HepG2 (cell line): Measurements from ENCODE around the gene RPS8. TPM values are rescaled to one million over a fixed set of nuclear protein-coding genes. Genes with fewer than 3 reads are reported as not detected.

Experiments used
- ATAC-seq: fragments of 200-7000 bp; cut with Tn5 transposase; 3 replicates; pipeline ENCODE4 v1.9.1; 2020; ENCODE audit warnings: mild to moderate bottlenecking, moderate library complexity
- BruUV-seq: library from RNA; stranded (reverse); fragments of 400-500 nt; replicated peaks from 2 replicates; lab custom pipeline; 2021; lab: Mats Ljungman, UMichigan
- CTCF ChIA-PET: fragments of 300-600 bp; formaldehyde crosslinking; extraction: SDS; loops from one replicate; lab custom pipeline; 2021; ENCODE audit warnings: low total read pairs, inconsistent platforms, low intra/inter-chr PET ratio; lab: Yijun Ruan, JAX
- POLR2A ChIA-PET: fragments of 350-600 bp; sonication (Branson Sonifier 250); formaldehyde crosslinking; loops from one replicate; lab custom pipeline; 2020; ENCODE audit warnings: antibody characterized with exemption, inconsistent platforms; lab: Yijun Ruan, JAX
- DNase-seq: peaks from one replicate; pipeline ENCODE4 v3.0.0-alpha.2; 2015; ENCODE audit warnings: low spot score
- FAIRE-seq: peaks from 3 replicates; lab custom pipeline; 2011; peaks lifted over from hg19 to GRCh38; lab: Jason Lieb, UNC
- H2AFZ ChIP-seq: one replicate; pipeline ENCODE4 v1.6.1; 2011; ENCODE audit warnings: low read length, inconsistent platforms
- H3K27ac ChIP-seq: fragments of 300-600 bp; 3 replicates; pipeline ENCODE4 v1.8.0; 2011; ENCODE audit warnings: mixed run types, mild to moderate bottlenecking, mixed read lengths, low read length, inconsistent platforms; ENCODE audit not compliant: insufficient read depth; ENCODE audit errors: extremely low read length
- H3K27me3 ChIP-seq, 2 experiments: fragments of 200-600 bp in 1 of 2; 2 replicates in 1 of 2; 3 replicates in 1 of 2; pipeline versions ENCODE4 v1.6.0 to v1.8.0; 2011; ENCODE audit warnings: low read length in 2 of 2, mild to moderate bottlenecking in 2 of 2, moderate library complexity in 2 of 2, inconsistent platforms in 1 of 2; ENCODE audit not compliant: insufficient read depth in 2 of 2, control insufficient read depth in 1 of 2
- H3K36me3 ChIP-seq, 2 experiments: fragments of 200-600 bp in 1 of 2; replicated peaks in 1 of 2; 2 replicates in 1 of 2; 3 replicates in 1 of 2; pipeline versions ENCODE4 v1.5.1 to v1.8.0; 2011; ENCODE audit warnings: low read length in 2 of 2, inconsistent platforms in 1 of 2; ENCODE audit not compliant: insufficient read depth in 2 of 2, control insufficient read depth in 1 of 2
- H3K4me1 ChIP-seq: 2 replicates; pipeline ENCODE4 v1.5.1; 2012; ENCODE audit warnings: low read length, inconsistent platforms; ENCODE audit not compliant: insufficient read depth
- H3K4me2 ChIP-seq: 2 replicates; pipeline ENCODE4 v1.6.0; 2011; ENCODE audit warnings: low read depth, low read length, inconsistent platforms
- H3K4me3 ChIP-seq, 3 experiments: fragments of 200-600 bp in 1 of 3; sonication (generic), shearing (Covaris generic) in 1 of 3; replicated peaks in 1 of 3; 2 replicates each; pipeline ENCODE4 v1.5.1; 2011 to 2016; ENCODE audit warnings: low read length in 3 of 3, inconsistent platforms in 2 of 3, low read depth in 2 of 3, mild to moderate bottlenecking in 2 of 3, control low read depth in 1 of 3, mixed read lengths in 1 of 3; ENCODE audit not compliant: insufficient read depth in 1 of 3
- H3K79me2 ChIP-seq: one replicate; pipeline ENCODE4 v1.6.1; 2011; ENCODE audit warnings: low read length, inconsistent platforms; ENCODE audit not compliant: insufficient read depth
- H3K9ac ChIP-seq: 2 replicates; pipeline ENCODE4 v1.6.0; 2011; ENCODE audit warnings: mild to moderate bottlenecking, low read depth, low read length, inconsistent platforms; ENCODE audit not compliant: insufficient read depth
- H3K9me3 ChIP-seq: 2 replicates; pipeline ENCODE4 v1.5.1; 2012; ENCODE audit warnings: mild to moderate bottlenecking, low read length
- H4K20me1 ChIP-seq: 2 replicates; pipeline ENCODE4 v1.6.0; 2011; ENCODE audit warnings: inconsistent platforms, mild to moderate bottlenecking, low read length, moderate library complexity; ENCODE audit not compliant: insufficient read depth
- FOSL2 ChIP-seq: sonication (generic); formaldehyde crosslinking; IDR thresholded peaks from 2 replicates; pipeline ENCODE4 v1.4.0; 2020; ENCODE audit warnings: missing genetic modification reagents
- POLR2AphosphoS2 ChIP-seq: IDR thresholded peaks from 2 replicates; pipeline ENCODE4 v1.6.1; 2011; ENCODE audit warnings: low read depth, low read length, improper control_type of control experiment
- RFX3 ChIP-seq: IDR thresholded peaks from 2 replicates; pipeline ENCODE4 v1.6.1; 2016; ENCODE audit warnings: missing biosample characterization, missing genetic modification reagents
- RXRB ChIP-seq: IDR thresholded peaks from 2 replicates; pipeline ENCODE4 v1.6.1; 2016; ENCODE audit warnings: borderline replicate concordance, missing genetic modification reagents, missing compliant biosample characterization
- SRSF1 ChIP-seq: fragments of 200-400 bp; formaldehyde crosslinking; optimal IDR thresholded peaks from 2 replicates; pipeline ENCODE3; 2017; ENCODE audit warnings: mild to moderate bottlenecking, low read depth, low read length, moderate library complexity
- ZNF12 ChIP-seq: sonication (generic); formaldehyde crosslinking; IDR thresholded peaks from 2 replicates; pipeline ENCODE4 v1.5.0; 2020; ENCODE audit warnings: missing genetic modification reagents
- ZSCAN31 ChIP-seq: sonication (generic); formaldehyde crosslinking; IDR thresholded peaks from 2 replicates; pipeline ENCODE4 v1.5.0; 2020; ENCODE audit warnings: low read depth, mild to moderate bottlenecking, missing genetic modification reagents
- WGBS: methylation state at CpG from one replicate; pipeline ENCODE4 v1.1.6; 2017; ENCODE audit warnings: low lambda C conversion rate; 5-methylcytosine and 5-hydroxymethylcytosine counted together
- in situ Hi-C: cut with HindIII; loops from 2 replicates; pipeline ENCODE4 v1.10.0; 2017; ENCODE audit warnings: low pct_unique_long_range_greater_than_20kb; ENCODE audit not compliant: extremely low pct_ligation_motif_present
- intact Hi-C: fragments of 100-400 bp; cut with micrococcal nuclease; formaldehyde crosslinking; loops from one replicate; pipeline ENCODE4 v1.10.0; 2022; ENCODE audit not compliant: unreplicated experiment
- polyA plus RNA-seq, 8 experiments: library from polyadenylated mRNA; depleted of rRNA in 3 of 8; stranded (reverse) in 7 of 8; unstranded in 1 of 8; fragments of >200 nt; fragmentation: Illumina TruSeq in 4 of 8; extraction: Trizol in 4 of 8; gene quantifications; 2 replicates each; pipeline versions ENCODE4 v1.2.1 to v1.2.3, GENCODE V29; 2011 to 2016; ENCODE audit warnings: low read depth in 4 of 8, missing spikeins in 1 of 8, mixed read lengths in 1 of 8; ENCODE audit not compliant: insufficient read depth in 1 of 8
- total RNA-seq, 5 experiments: library from RNA; depleted of rRNA; stranded (reverse); fragments of >200 nt; fragmentation: Illumina TruSeq; extraction: Trizol; gene quantifications; 2 replicates each; pipeline ENCODE4 v1.2.3, GENCODE V29; 2016; ENCODE audit warnings: low read depth in 1 of 5
- TF ChIP-seq, protein P1 (sequence below): fragments of 450-650 bp; IDR thresholded peaks from 2 replicates; pipeline ENCODE4 v1.6.1; 2017; ENCODE audit warnings: mild to moderate bottlenecking
- TF ChIP-seq, protein P2 (sequence below): sonication (generic); formaldehyde crosslinking; IDR thresholded peaks from 2 replicates; pipeline ENCODE4 v1.9.0; 2022; ENCODE audit warnings: low read depth, missing genetic modification reagents

The RPS8 gene
- total and polyA plus RNA-seq, 2 of the 13 experiments (the other 11 are each of a cell fraction or from before 2014, with no cell fraction given), result 2,628 to 2,822 TPM

DNA sequence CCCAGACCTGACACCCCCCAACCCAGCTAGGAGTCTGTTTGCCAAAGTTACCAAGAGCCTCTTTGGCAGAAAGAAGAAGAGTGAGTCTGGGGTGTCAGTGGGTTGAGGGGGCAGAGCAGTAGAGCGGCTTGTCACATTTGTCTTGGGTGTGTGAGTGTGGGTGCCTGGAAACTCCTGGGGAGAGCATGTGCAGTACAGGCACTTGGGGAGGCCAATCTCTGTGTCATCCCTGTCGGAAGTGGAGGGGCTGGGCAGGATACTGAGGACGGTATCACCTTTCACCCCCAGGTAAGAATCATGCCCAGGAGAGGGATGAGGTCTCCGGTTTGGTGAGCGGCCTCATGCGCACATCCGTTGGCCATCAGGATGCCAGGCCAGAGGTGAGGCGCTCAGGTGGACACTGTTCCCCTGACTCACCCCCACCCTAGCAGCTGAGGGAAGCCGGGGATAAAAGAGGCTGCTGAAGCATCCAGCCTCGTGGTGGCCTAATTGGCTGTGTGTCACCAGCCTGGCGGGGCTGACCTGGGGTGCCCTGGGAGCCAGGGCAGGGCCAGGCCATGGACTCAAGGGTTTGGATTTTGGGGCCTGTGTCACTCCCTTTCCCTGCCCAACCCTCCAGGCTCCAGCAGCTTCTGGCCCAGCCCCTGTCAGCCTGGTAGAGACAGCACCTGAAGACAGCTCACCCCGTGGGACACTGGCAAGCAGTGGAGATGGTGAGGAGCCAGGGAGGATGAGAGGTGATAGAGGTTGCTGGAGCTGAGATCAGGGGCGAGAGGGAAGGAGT, 28.2 kb downstream of the RPS8 start:
- CTCF ChIA-PET, result no interaction called here
- no peak for ATAC-seq
- peaks cover 65% of the 10 kb centered on the region for H3K4me1 ChIP-seq
- FAIRE-seq, result no peak
- H3K36me3 ChIP-seq, result peaks cover 6 to 38% of the 10 kb centered on the region in 2 experiments; a peak in 4 of 5 replicates
- TF ChIP-seq SRSF1, result no peak
- TF ChIP-seq ZSCAN31, result no peak
- TF ChIP-seq RXRB (CRISPR knock-in tag), result no peak
- TF ChIP-seq, protein P1, sequence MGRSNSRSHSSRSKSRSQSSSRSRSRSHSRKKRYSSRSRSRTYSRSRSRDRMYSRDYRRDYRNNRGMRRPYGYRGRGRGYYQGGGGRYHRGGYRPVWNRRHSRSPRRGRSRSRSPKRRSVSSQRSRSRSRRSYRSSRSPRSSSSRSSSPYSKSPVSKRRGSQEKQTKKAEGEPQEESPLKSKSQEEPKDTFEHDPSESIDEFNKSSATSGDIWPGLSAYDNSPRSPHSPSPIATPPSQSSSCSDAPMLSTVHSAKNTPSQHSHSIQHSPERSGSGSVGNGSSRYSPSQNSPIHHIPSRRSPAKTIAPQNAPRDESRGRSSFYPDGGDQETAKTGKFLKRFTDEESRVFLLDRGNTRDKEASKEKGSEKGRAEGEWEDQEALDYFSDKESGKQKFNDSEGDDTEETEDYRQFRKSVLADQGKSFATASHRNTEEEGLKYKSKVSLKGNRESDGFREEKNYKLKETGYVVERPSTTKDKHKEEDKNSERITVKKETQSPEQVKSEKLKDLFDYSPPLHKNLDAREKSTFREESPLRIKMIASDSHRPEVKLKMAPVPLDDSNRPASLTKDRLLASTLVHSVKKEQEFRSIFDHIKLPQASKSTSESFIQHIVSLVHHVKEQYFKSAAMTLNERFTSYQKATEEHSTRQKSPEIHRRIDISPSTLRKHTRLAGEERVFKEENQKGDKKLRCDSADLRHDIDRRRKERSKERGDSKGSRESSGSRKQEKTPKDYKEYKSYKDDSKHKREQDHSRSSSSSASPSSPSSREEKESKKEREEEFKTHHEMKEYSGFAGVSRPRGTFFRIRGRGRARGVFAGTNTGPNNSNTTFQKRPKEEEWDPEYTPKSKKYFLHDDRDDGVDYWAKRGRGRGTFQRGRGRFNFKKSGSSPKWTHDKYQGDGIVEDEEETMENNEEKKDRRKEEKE, result no peak
- TF ChIP-seq, protein P2, sequence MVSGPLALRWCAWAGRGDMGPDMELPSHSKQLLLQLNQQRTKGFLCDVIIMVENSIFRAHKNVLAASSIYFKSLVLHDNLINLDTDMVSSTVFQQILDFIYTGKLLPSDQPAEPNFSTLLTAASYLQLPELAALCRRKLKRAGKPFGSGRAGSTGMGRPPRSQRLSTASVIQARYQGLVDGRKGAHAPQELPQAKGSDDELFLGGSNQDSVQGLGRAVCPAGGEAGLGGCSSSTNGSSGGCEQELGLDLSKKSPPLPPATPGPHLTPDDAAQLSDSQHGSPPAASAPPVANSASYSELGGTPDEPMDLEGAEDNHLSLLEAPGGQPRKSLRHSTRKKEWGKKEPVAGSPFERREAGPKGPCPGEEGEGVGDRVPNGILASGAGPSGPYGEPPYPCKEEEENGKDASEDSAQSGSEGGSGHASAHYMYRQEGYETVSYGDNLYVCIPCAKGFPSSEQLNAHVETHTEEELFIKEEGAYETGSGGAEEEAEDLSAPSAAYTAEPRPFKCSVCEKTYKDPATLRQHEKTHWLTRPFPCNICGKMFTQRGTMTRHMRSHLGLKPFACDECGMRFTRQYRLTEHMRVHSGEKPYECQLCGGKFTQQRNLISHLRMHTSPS (CRISPR knock-in tag), result no peak
- TF ChIP-seq RFX3 (CRISPR knock-in tag), result no peak
- TF ChIP-seq POLR2AphosphoS2, result no peak
- TF ChIP-seq FOSL2 (CRISPR knock-in tag), result no peak
- no peak for TF ChIP-seq ZNF12
- TF ChIP-seq, all 625 proteins: peak for 0
- DNase-seq, result no peak
- POLR2A ChIA-PET, result interaction anchor here (12.9 kb wide), 1 partner anchor 19 kb away, joined by 570 read pairs; no protein-coding TSS in a partner anchor
- no peak overlapping the region for H3K4me2 ChIP-seq
- intact Hi-C loops (no loop called here), in situ Hi-C loops (no loop called here)
- H3K4me3 ChIP-seq, result no peak overlapping the region
- H3K9ac ChIP-seq, result no peak overlapping the region
- peaks cover 17% of the 10 kb centered on the region for H3K79me2 ChIP-seq
- H3K27me3 ChIP-seq, result no peaks in the 10 kb centered on the region
- WGBS, result 93% methylated on average over 7 of the region's 13 CpGs
- no TSS peak for BruUV-seq
- no peak overlapping the region for H3K27ac ChIP-seq
- H2AFZ ChIP-seq, result no peak overlapping the region
- no peaks in the 10 kb centered on the region for H3K9me3 ChIP-seq
- H4K20me1 ChIP-seq, result 0 out of 2 replicates have a peak, but pooled peaks cover 7% of the 10 kb centered on the region
